HEK293 (cell line): Measurements from ENCODE around the gene LDLRAD3.

Experiments used
- ATF2 ChIP-seq: fragments of 450-650 bp; formaldehyde crosslinking; IDR thresholded peaks from 2 replicates; pipeline ENCODE4 v1.5.1; 2016; ENCODE audit warnings: missing biosample characterization, missing genetic modification characterization, low read depth
- CTCF ChIP-seq: fragments of 450-650 bp; formaldehyde crosslinking; IDR thresholded peaks from 2 replicates; pipeline ENCODE4 v1.5.1; 2016; ENCODE audit warnings: missing biosample characterization, missing genetic modification characterization
- HOXA7 ChIP-seq: sonication (generic); formaldehyde crosslinking; IDR thresholded peaks from 2 replicates; pipeline ENCODE4 v1.8.1; 2022; ENCODE audit warnings: missing genetic modification reagents, borderline replicate concordance
- TRIM28 ChIP-seq: IDR thresholded peaks from 2 replicates; pipeline ENCODE4 v1.6.1; 2011; ENCODE audit warnings: low read length, control low read depth, borderline replicate concordance
- ZBTB17 ChIP-seq: fragments of 450-650 bp; formaldehyde crosslinking; IDR thresholded peaks from 2 replicates; pipeline ENCODE4 v1.5.1; 2016; ENCODE audit warnings: missing biosample characterization, missing genetic modification characterization
- ZNF202 ChIP-seq: fragments of 450-650 bp; formaldehyde crosslinking; IDR thresholded peaks from 2 replicates; pipeline ENCODE4 v1.5.1; 2016; ENCODE audit warnings: missing biosample characterization, missing genetic modification characterization, borderline replicate concordance
- ZNF302 ChIP-seq: fragments of 450-650 bp; formaldehyde crosslinking; IDR thresholded peaks from 2 replicates; pipeline ENCODE4 v1.5.1; 2016; ENCODE audit warnings: missing biosample characterization, missing genetic modification characterization, low read depth
- ZNF639 ChIP-seq: fragments of 450-650 bp; formaldehyde crosslinking; IDR thresholded peaks from 2 replicates; pipeline ENCODE4 v1.5.1; 2016; ENCODE audit warnings: missing biosample characterization, missing genetic modification characterization

DNA sequence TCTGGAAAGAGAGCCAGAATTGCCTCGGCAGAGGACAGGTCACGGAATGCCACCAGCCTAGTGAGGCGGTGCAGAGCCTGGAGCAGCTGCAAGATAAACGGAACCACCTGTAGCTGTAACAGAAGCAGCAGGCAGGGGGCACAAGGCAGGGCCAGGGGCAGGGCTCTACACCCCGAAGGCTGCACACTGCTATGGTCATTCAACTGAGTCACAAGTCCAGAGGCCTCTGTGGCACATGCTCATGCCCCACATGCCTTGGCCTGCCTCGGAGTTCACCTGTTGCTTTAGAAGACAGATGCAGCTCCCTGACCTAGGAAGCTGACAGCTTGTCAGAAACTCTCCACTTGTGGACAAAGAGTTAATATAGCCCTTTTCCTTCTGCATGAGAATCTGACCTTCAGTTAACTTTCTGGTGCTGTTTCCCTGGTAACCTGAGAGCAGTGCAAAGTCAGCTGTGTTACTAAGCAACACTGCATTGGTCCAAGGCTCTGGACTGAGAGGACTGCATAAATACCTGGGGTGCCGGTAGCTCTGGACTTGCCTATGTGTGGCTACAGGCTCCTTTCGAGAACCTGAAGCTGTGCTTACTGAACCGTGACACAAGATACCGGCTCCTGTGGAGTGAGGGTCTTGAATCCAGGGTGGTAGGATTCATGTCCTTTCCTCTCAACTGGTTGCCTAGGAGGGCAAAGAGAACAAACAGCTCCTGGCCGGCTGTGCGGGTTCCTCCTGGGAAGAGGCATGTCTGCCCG is 334.8 kb downstream of the LDLRAD3 start:
- no peak for TF ChIP-seq ZNF302
- TF ChIP-seq ZBTB17, result no peak
- no peak for TF ChIP-seq ATF2 (tag by site-specific recombination)
- TF ChIP-seq ZNF639 (tag by site-specific recombination), result no peak
- TF ChIP-seq ZNF202 (tag by site-specific recombination), result no peak
- no peak for TF ChIP-seq TRIM28
- no peak for TF ChIP-seq CTCF (tag by site-specific recombination)
- TF ChIP-seq HOXA7 (CRISPR knock-in tag), result no peak
